Dermis blood vessel endothelial cell (primary cell): ENCODE results near the gene TRMT44. TPM values are rescaled to one million over a fixed set of nuclear protein-coding genes. Genes with fewer than 3 reads are reported as not detected.
A peak's percentile ranks its signal among the peaks of the same experiment; 100 is the strongest.
"Not testable (repeated sequence)": the region's sequence is repeated elsewhere in the genome, so short reads cannot be mapped to it uniquely, and the experiment has no call there.

Experiments used
- DNase-seq: peaks from one replicate; pipeline ENCODE4 v3.0.0; 2010
- total RNA-seq: library from RNA; depleted of rRNA; stranded (reverse); fragments of >200 nt; gene quantifications from 2 replicates; pipeline ENCODE4 v1.2.3, GENCODE V29; 2014

The TRMT44 gene
- total RNA-seq, 1 donor from 2014 or later, result 23.0 TPM

DNA sequence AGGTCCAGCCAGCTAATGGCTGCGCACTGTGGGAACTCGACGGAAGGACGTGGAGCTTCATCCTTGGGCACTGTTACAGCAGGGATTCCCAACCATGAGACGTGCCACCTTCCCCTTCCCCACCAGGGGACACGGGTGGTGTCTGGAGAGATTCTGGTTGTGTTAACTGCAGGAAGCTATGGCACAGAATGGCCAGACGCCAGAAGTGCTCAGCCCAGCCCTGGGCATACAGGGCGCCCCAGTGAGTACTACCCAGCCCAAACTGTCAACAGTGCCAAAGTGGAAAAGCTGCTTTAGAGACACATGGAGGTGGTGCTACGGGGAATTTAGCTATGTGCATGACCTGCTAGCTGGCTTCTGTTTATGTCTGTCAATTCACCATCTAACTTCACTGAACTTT, 32.8 kb upstream of the TRMT44 start:
- no peak for DNase-seq

DNA sequence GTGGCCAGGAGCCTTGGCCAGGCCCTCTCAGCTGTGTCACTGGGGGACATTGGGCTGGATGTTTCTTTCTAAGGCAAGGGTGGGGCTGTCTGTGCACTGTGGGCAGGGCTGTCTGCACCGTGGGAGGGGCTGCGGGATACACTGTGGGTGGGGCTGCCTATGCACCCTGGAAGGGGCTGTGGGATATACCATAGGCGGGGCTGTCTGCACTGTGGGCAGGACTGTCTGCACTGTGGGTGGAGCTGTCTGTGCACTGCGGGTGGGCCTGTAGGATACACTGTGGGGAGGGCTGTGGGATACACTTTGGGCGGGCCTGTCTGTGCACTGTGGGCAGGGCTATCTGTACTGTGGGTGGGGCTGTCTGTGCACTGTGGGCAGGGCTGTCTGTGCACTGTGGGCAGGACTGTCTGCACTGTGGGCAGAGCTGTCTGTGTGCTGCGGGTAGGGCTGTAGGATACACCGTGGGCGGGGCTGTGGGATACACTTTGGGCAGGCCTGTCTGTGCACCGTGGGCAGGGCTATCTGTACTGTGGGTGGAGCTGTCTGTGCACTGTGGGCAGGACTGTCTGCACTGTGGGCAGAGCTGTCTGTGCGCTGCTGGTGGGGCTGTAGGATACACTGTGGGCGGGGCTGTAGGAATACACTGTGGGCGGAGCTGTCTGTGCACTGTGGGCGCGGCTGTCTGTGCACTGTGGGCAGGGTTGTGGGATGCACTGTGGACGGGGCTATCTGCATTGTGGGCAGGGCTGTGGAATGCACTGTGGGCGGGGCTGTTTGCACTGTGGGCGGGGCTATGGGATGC, 31.1 kb upstream of the TRMT44 start:
- no peak for DNase-seq

DNA sequence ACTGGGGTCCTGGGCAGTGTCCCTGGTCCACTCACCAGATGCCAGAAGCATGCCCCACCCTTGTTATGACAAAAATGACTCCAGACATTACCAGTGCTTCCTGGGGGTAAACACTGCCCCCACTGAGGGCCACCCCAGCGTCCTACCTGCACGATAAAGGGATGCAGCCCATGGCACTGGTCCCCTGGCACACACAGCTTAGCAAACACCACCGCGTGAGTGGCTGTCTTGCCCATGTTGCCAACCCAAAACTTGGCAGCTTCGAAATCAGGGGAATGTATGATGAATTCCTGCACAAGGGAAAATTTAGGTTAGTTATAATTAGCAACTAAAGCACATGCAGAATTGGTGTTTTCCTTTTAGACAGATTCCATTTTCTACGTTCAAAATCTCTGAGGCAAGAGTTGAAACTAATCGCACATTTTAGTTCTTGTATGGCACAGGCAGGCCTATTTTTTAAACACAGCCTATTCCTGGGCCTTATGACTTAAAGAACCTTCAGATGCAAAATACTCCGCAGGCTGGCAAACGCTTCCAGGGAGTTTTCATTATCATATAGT, 30.4 kb upstream of the TRMT44 start:
- DNase-seq, result no peak

DNA sequence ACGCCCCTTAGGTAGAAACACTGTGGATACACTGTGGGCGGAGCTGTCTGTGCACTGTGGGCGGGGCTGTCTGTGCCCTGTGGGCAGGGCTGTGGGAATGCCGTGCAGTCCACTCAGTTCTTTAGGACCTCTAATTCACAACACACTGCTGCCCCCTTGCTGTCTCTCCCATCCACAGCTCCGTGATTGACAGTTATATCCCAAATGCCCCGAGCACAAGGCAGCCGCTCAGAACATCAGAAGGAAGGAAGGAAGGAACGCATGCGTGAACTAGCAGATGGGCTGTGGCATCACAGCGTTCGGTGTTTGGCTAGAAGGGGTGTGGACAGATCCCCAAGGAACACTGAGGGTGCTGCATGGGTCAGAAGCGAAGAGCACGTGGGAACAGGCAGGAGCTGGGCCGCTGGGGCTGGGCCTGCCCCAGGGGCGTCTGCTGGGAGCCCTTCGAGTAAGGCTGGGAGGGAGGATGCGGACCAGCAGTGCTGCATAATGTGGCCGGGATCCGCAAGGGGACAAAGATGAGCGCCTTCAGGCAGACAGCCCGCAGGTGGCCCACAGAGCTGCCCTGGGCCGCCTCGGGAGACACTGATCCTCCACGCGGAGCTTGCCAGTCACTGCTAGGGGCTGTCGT, 29.8 kb upstream of the TRMT44 start:
- DNase-seq, result peak; percentile 95

DNA sequence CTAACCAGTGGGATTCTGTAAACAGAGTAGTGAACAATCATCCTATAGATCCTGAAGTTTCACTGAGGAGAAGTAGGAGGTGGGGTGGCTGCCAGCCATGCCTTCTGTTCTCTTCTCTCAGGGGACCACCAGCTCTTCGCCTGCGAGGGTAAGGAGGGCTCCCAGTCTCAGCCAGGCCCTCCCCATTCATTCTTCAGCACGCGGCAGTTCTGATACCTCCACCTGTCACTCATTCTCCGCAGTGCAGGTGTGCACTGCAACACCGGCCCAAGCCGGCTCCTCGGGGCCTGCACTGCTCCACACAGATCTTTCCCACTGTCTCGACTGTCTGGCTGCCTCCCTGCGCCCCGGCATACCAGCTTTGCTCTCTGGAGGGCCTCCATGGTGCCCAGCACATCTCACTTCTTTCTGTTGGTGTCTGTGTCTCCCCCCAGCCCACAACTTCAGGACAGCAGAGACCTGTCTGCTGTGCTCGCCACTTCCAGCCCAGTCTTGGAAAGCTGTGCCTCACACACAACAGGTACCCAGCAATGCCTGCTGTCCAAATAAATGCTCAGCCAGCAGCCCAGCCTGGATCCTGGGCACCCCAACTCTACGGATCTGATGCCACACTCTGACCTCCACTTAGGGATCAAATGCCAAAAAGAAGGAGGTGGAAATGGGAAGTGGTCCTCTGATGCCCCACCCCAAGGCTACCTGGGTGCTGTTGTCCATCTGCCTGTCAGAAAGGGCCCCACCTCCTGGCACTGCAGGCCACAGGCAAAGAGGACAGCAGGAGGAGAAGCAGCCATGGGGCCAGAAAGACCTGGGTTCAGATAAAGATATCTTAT, 29.0 kb upstream of the TRMT44 start:
- DNase-seq, result no peak

DNA sequence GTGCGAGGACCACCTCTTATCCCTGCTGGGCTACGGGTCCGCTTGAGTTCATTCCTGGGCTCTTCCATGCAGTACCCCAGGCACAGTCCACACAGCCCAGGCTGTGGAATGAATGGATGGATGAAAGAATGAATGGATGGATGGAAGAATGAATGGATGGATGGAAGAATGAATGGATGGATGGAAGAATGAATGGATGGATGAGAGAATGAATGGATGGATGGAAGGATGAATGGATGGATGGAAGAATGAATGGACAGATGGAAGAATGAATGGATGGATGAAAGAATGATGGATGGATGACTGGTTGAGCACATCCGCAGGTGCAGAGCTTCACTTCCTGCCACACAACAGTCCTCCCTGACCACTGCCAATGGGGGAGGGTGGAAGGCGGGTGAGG, 28.3 kb upstream of the TRMT44 start:
- no peak for DNase-seq

DNA sequence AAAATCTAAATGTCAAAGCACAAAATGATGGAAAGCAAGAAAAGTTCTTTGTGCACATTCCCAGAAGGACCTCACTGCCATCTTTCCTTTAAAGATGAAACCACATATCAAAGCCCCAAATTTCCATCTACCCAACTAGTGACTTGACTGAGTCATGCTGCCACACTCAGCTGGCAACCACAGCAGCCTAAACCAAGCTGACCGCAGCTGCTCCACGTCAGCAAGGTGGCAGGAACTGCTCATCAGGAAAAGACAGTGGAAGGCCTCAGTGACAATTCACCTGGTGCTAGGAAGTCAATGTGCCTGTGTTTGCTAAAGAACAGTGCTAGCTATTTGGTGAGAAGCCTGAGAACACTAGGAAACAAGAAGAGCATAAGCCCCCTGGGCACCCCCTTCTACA, 26.2 kb upstream of the TRMT44 start:
- DNase-seq, result no peak

DNA sequence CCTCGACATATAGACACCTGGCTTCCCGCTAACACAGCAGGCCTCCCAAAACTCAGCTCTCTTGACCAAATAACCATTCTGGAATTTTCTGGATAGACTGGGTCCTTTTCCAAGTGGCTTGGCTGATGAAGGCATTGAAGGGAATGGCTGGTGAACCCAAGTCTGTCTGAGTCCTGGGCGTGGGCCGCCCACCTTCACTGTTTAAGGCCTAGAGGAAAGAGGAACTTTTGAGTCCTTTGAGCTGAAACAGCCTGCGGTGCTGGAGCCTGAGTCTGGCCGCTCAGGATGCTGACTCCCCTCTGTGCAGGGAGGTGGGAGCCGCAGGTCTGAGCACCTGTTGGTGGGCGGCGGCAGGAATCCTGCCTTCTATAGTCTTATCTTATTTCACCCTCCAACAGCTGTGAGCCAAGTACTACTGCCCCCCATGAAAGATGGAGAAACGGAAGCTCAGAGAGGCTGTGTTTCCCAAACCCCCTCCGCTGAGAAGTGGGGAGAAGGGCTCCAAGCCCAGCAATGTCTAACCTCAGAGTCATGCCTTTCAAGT, 23.4 kb upstream of the TRMT44 start:
- DNase-seq, result no peak

DNA sequence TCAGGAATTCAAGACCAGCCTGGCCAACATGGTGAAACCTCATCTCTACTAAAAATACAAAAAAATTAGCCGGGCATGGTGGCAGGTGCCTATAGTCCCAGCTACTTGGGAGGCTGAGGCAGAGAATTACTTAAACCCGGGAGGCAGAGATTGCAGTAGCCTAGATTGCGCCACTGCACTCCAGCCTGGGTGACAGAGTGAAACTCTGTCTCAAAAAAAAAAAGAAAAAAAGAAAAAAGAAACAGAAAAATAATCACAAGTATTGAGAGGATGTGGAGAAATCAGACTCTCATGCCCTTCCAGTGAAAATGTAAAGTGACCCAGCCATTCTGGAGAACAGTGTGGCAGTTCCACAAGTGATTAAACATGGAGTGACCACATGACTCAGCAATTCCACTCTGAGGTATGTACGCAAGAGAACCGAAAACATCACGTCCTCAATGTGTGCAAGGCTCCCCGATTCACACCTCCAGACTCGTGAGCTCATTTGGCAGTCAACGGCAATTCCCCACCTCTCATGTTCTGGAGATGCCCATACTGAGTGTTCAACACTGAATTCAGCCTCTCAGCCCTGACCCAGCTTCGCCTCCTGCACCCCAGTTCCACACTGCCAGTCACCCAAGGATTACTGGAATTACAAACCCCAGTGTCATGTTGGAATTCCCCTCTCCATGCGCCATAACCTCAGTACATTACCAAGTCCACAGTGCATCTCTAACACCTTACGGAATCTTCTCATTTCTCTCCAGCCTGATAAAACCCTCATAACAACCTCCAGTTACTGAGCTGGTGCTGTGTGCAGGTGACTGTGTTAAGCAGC, 21.1 kb upstream of the TRMT44 start:
- DNase-seq, result no peak

DNA sequence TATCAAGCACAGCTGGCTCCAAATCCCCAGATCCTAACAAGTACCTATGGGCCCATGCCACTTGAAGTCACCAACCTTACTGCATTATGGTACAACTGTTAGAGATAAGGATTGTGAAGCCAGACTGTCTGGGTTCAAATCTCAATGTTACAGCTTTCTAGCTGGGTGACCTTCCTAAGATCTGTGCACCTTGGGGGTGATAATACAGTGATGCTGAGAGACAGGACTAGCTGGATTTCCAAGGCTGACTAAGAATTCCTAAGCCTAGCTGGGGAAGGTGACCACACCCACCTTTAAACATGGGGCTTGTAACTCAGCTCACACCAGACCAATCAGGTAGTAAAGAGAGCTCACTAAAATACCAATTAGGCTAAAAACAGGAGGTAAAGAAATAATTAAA, 20.4 kb upstream of the TRMT44 start:
- not testable (repeated sequence) for DNase-seq

DNA sequence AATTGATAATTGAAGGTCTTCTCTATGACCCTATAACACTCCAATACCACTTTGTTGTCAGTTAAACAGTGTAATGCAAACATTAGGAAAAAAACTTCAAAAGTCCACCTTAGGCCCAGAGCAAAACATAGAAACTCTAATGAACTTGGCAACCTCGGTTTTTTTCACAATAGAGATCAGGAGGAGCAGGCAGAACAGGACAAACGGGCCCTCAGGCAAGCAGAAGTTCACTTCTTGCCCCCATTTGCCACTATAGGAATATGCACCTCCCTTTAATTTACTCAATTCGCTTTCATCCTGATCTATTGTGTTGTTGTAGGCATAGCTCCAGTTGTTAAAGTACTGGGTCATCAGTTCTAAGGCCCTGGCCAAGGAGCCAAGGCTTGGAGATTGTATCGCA, 18.2 kb upstream of the TRMT44 start:
- no peak for DNase-seq

DNA sequence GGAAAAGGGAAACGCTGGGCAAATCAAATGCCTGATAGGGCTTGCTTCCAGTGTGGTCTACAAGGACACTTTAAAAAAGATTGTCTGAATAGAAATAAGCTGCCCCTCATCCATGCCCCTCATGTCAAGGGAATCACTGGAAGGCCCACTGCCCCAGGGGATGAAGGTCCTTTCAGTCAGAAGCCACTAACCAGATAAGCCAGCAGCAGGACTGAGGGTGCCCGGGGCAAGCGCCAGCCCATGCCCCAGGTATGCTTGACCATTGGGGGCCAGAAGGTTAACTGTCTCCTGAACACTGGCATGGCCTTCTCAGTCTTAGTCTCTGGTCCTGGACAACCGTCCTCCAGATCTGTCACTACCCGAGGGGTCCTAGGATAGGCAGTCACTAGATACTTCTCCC, 17.8 kb upstream of the TRMT44 start:
- DNase-seq, result no peak

DNA sequence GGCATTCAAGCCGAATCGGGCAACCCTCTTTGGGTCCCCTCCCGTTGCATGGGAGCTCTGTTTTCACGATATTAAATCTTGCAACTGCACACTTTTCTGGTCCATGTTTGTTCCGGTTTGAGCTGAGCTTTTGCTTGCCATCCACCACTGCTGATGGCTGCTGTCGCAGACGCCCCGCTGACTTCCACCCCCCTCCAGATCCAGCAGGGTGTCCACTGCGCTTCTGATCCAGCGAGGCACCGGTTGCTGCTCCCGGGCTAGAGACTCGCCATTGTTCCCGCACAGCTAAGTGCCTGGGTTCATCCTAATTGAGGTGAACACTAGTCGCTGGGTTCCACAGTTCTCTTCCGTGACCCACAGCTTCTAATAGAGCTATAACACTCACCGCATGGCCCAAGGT, 13.3 kb upstream of the TRMT44 start:
- DNase-seq, result no peak

DNA sequence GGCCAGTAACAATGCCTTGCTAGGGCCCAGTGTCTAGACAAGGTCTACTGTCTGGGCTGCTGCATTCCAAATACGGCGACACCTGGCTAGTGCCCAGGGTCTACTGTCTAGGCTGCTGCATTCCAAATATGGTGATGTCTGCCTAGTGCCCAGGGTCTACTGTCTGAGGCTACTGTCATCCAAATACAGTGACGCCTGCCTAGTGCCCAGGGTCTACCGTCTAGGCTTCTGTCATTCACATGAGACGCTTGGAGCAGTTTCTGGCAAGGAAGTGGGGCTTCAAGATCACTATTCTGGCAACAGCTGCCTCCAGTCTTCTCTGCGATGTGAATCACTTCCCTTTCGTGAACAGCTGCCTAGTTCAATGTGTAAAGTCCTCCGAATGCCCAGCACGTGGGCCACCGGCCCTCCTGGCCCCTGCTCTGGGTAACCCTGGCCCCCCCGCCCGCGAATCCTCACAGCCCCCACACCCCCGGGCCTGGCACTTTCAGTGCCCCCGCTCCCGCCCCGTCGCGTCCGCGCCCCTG, 12.8 kb upstream of the TRMT44 start:
- peak; percentile 53 for DNase-seq

DNA sequence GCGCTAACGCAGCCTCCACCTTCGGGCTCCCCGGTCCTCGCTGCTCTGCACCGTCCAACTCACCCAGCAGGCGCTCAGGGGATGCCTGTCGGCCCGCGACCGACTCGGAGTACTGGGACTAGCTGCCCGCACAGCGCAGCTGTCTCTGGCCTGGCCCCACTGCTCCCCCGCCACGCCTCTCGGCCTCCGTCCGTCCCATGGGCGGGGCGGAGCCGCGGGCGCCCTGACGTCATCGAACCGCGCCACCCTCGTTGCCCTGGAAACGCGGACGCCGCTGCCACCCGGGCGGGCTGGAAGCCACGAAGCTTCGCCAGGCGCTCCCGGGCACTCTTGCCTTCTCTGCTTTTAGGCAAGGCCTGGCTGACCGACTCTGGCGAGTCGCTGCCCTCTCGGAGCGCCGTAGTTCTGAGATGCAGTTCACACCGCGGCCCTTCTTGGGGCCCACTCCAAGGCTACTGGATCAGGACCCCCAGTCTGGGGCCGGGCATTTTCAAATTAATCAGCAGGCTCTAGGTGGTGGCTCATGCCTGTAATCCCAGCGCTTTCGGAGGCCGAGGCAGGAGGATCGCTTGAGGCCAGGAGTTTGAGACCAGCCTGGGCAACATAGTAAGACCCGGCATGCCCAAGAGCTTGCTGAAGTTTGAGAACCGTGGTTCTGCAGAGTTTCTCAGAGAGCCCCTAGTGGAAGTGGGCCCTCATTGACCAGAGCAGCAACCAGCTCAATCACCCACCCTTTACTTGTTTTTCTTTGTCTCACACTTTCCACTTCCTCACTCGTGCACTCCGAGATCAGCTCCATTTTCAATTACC, 12.1 kb upstream of the TRMT44 start:
- peak; percentile 93 for DNase-seq

DNA sequence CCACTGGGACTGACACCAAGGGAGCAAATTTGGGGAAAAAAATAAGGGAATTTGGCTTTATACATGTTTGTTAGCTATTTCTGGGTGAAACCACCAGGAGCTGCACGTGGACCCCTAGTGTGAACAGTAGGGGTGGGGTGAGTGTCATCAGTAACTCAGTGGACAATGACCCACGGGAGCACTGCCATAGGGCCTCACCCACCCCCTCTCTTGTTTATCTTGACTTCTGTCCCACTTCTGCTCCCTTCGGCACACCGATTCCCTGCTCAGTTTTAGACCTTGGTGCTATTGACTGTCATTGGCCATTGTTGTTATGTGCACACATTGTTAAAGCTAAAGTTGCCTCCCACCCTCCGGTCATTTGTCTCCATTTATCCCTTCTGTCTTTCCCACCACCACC, 9.0 kb upstream of the TRMT44 start:
- no peak for DNase-seq

DNA sequence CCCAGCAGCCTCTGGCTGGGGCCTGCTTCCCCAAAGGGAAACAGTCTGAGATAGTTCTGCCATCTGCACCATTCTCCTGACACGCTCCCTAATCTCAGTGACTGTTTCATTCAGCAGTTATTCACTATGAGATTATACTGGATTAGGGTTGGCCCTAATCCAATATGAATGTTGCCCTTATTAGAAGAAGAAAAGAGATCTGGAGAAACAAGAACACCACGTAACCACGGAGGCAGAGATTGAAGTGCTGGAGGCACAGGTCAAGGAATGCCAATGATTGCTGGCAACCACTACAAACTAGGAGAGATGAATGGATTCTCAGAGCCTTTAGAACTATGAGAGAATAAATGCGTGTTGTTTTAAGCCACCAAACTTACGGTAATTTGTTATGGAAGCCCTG, 7.4 kb upstream of the TRMT44 start:
- no peak for DNase-seq

DNA sequence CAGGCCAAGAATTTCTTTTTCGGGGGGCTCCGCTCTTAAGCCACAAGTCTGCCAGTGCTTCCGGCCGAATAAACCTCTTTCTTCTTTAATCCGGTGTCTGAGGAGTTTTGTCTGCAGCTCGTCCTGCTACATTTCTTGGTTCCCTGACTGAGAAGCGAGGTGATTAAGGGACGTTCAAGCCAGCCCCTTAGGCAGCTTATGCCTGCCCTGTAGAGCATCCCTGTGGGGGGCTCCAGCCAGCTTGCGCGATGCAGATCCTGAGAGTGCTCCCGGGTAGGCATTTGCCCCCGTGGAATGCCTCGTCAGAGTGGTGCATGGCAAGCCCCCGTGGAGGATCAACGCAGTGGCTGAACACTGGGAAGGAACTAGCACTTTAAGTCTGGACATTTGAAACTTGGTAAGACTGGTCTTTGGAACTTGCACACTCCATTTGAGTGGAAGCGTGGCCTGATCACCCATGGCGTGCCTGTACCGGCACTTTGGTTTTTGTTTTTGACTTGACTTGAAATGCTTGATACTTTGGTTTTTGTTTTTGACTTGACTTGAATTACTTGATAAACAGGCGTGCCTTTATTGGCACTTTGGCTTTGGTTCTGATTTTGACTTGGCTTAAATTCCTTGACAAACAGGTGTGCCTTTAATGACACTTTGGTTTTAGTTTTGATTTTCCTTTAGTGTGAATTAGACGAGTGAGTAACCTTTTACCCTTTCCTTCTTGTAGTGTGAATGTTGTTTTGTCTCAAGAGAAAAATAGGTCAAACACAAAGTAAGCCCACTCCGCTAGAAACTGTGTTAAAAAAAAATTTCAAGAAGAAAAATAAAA, 6.1 kb upstream of the TRMT44 start:
- DNase-seq, result no peak

DNA sequence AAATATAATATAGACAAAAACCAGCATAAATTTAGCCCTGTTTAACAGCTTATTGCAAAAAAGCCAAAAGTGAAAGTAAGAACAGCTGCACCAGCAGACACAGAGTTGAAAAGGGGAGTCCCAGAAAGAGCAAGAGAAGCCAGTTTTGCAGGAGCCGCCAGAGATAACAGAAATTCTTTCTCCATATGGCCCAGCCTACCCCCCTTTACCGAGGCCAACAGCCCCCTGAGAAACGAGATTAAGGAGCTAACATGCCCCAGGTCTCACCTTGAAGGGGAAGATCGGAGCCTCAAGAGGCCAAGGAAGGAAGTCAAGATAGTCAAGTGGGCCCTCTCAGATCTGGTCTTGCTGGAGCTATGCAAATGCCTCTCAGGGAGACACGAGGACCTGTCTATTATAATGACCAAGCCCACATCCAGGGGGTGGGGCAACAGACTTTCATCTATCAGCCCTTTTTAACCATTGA, 4.9 kb upstream of the TRMT44 start:
- no peak for DNase-seq

DNA sequence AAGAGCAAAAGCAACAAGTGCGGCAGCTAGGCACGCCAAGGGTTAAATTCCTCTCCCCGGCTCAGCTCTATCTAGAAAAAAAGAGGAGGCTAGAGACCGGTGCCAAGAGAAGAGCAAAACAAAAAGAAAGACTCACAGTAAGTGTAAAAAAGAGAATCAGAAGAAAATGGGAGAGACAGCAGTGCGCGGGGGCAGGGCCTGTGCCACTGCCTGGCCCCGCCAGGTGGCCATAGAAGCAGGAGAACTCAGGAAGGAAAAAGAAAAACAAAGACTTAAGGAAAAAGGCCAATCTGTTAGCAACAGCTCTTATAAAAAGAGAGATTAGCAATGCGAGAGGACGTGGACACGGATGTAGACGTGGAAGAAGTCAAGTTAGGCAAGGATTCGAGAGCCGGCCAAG, 3.3 kb upstream of the TRMT44 start:
- DNase-seq, result peak; percentile 60
